ENCODE data around the gene TSPEAR. TPM values are rescaled to one million over a fixed set of nuclear protein-coding genes. Genes with fewer than 3 reads are reported as not detected.

Gene TSPEAR
- total RNA-seq, 1 experiment from 2014 or later: not detected

GRCh38 chr21:44516828-44517174 is 194.6 kb downstream of the TSPEAR start:
- H3K36me3 Mint-ChIP-seq (ENCODE audit: insufficient read depth, unreplicated experiment): no peaks in the 10 kb centered on the region
- H3K9me3 Mint-ChIP-seq (ENCODE audit: low read depth, unreplicated experiment): peaks cover 3% of the 10 kb centered on the region
- H3K27me3 Mint-ChIP-seq (ENCODE audit: unreplicated experiment): peaks cover 36% of the 10 kb centered on the region
- CTCF ChIA-PET: no interaction called here
- no peaks in the 10 kb centered on the region for H3K4me1 Mint-ChIP-seq (ENCODE audit: low read depth, unreplicated experiment)
- DNase-seq: no peak
- no peak overlapping the region for H3K27ac Mint-ChIP-seq (ENCODE audit: unreplicated experiment)
- no peak for TF ChIP-seq CTCF (IDR thresholded peaks at IDR 0.05; ENCODE audit: unreplicated experiment)
- intact Hi-C loops (cut with micrococcal nuclease; ENCODE audit: unreplicated experiment): no loop called here
- H3K4me3 Mint-ChIP-seq (ENCODE audit: low read depth, unreplicated experiment): no peak overlapping the region
- BruUV-seq (replicated peaks): no TSS peak

GRCh38 chr21:44516342-44516741 is 195.0 kb downstream of the TSPEAR start:
- BruUV-seq (replicated peaks): no TSS peak
- CTCF ChIA-PET: no interaction called here
- peaks cover 41% of the 10 kb centered on the region for H3K27me3 Mint-ChIP-seq (ENCODE audit: unreplicated experiment)
- TF ChIP-seq CTCF (IDR thresholded peaks at IDR 0.05; ENCODE audit: unreplicated experiment): no peak
- no peak for DNase-seq
- H3K4me3 Mint-ChIP-seq (ENCODE audit: low read depth, unreplicated experiment): no peak overlapping the region
- H3K9me3 Mint-ChIP-seq (ENCODE audit: low read depth, unreplicated experiment): peaks cover 3% of the 10 kb centered on the region
- intact Hi-C loops (cut with micrococcal nuclease; ENCODE audit: unreplicated experiment): no loop called here
- H3K36me3 Mint-ChIP-seq (ENCODE audit: insufficient read depth, unreplicated experiment): no peaks in the 10 kb centered on the region
- H3K27ac Mint-ChIP-seq (ENCODE audit: unreplicated experiment): no peak overlapping the region
- no peaks in the 10 kb centered on the region for H3K4me1 Mint-ChIP-seq (ENCODE audit: low read depth, unreplicated experiment)

GRCh38 chr21:44515359-44516165 is 195.8 kb downstream of the TSPEAR start:
- CTCF ChIA-PET: interaction anchor here (0.6 kb wide), 1 partner anchor 434 kb away, joined by 4 read pairs; no protein-coding TSS in a partner anchor
- BruUV-seq (replicated peaks): no TSS peak
- DNase-seq: no peak
- Mint-ChIP-seq H3K4me1 (ENCODE audit: low read depth, unreplicated experiment) (no peaks in the 10 kb centered on the region), H3K27me3 (ENCODE audit: unreplicated experiment) (peaks cover 46% of the 10 kb centered on the region), H3K4me3 (ENCODE audit: low read depth, unreplicated experiment) (no peak overlapping the region), H3K9me3 (ENCODE audit: low read depth, unreplicated experiment) (peaks cover 3% of the 10 kb centered on the region), H3K27ac (ENCODE audit: unreplicated experiment) (no peak overlapping the region), H3K36me3 (ENCODE audit: insufficient read depth, unreplicated experiment) (no peaks in the 10 kb centered on the region)
- intact Hi-C loops (cut with micrococcal nuclease; ENCODE audit: unreplicated experiment): no loop called here
- TF ChIP-seq CTCF (IDR thresholded peaks at IDR 0.05; ENCODE audit: unreplicated experiment): no peak

- Mint-ChIP-seq H3K4me1 (ENCODE audit: low read depth, unreplicated experiment) (no peaks in the 10 kb centered on the region), H3K27ac (ENCODE audit: unreplicated experiment) (no peak overlapping the region), H3K27me3 (ENCODE audit: unreplicated experiment) (peaks cover 51% of the 10 kb centered on the region), H3K36me3 (ENCODE audit: insufficient read depth, unreplicated experiment) (no peaks in the 10 kb centered on the region), H3K9me3 (ENCODE audit: low read depth, unreplicated experiment) (peaks cover 3% of the 10 kb centered on the region), H3K4me3 (ENCODE audit: low read depth, unreplicated experiment) (no peak overlapping the region)
- BruUV-seq (replicated peaks): no TSS peak
- CTCF ChIA-PET: interaction anchor here (0.6 kb wide), 1 partner anchor 435 kb away, joined by 4 read pairs; no protein-coding TSS in a partner anchor
- no peak for DNase-seq
- TF ChIP-seq CTCF (IDR thresholded peaks at IDR 0.05; ENCODE audit: unreplicated experiment): no peak
- intact Hi-C loops (cut with micrococcal nuclease; ENCODE audit: unreplicated experiment): no loop called here
Measured at GRCh38 chr21:44514746-44515358, 196.5 kb downstream of the TSPEAR start.

Measured in Calu3 (cell line).